ENCODE results near the gene DZIP1L.
"Not testable (repeated sequence)": the region's sequence is repeated elsewhere in the genome, so short reads cannot be mapped to it uniquely, and the experiment has no call there.

Gene DZIP1L

DNA sequence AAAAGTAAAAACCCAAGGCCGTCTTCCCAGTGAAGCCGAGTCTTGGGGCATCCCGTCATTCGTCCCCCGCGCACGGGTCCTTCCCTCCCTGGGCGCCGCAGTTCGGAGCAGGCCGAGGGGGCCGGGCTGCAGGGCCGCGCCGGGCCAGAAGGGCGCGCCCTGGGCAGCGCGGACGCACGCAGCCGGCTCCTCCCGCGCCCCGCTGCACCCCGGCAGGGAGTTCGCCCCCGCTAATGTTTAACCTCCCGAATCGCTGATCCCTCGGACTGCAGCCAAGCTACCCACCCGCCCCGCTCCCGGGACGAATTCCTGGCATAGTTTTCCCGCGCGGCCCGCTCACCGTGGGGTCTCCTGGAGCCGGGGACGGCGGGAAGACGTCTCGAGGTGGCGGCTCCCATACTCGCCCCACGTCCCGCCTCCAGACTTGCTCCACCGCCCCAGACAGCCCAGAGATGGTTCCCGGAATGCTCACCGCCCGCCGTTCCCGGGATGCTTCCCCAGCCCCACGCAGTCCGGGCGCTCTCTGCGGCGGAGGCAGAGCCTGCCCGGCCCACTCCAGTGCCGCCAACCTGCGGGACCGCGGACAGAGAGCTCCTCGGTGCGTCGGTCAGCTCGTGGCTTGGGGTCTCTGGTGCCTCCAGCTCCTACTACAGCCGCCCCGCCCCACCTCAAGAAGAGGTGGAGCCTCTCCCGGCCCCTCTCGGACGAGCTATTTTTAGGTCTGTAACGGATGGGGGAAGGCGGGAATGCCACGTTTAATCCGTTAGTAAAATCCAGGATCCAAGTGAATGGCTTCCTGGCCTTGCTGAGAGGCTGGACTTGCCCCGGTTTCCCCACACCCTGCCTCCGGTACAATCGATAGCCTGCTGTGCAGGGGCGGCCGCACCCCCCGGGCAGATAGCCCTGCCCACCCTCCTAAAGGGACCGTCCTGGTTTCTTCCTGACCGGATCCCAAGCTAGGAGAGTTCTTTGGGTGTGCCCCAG is at the start of gene DZIP1L:
TSS of gene DZIP1L (minus strand) at position 621 of the 984 bp plus-strand sequence. CDS start 11,637 bp downstream, outside the sequence.
- DNase-seq: peak in 37 of 56 donors; percentile 9 to 70 (median 37)

- DNase-seq: no peak
Observed at GRCh38 chr3:138165061-138165460, 49.7 kb upstream of the DZIP1L start.

GRCh38 chr3:138157743-138158142 is 42.3 kb upstream of the DZIP1L start:
- DNase-seq: no peak

DNA sequence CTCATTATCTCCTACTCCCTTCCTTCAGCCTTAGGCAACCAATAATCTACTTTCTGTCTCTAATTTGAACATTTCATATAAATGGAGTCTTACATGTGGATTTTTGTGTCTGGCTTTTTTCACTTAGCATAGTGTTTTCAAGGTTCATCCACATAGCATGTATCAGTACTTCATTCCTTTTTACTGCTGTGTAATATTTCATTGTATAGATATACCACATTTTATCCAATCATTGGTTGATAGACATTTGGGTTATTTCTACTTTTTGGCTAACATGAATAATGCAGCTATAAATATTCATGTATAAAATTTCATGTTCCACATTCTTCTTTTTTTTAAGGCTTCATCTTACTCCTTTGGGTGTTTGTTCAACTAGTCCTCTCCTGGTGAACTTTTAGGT is 39.1 kb upstream of the DZIP1L start:
- no peak for DNase-seq

DNA sequence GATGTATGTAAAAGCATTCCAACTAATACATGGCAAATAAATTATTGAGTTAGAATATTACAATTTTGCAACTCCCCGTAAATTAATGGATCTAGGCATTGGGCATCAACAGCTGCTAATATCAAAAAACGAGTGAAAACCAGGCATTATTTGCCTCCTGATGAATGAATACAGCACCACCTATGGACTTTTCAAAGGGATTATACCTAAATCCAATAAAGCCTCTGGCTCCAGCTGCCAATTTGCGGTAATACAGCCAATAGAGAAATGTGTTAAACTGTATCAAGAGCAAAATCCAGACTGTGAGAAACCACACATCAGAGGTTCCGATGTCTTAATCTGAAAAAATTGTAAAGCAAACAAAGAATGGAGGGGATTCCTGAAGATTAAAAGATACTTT is 33.1 kb upstream of the DZIP1L start:
- DNase-seq: no peak

DNA sequence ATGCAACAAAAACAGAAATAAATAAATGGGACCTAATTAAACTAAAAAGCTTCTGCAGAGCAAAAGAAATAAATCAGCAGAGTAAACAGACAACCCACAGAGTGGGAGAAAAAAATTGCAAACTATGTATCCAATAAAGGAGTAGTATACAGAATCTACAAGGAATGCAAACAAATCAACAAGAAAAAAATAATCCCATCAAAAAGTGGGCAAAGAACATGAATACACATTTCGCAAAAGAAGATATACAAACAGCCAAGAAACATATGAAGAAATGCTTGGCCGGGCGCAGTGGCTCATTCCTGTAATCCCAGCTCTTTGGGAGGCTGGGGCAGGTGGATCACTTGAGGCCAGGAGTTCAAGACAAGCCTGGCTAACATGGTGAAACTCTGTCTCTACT is 26.8 kb upstream of the DZIP1L start:
- not testable (repeated sequence) for DNase-seq

DNA sequence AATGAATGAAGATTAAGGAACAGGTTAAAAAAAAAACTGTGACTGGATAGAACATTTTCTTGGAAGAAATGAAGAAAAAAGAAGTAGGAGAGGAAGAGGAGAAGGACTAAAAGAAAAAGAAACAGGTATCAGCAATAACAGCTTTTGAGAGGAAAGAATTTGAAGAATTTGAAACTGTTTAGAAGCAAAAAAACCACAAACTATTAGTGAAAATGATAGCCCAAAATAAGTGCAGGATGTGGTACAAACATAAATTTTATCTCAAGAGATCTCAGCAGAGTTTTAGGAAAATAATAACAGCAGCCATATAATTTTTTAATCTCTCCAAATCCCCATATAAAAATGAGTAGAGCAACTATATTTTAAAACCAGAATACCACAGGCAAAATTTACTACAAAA is 25.5 kb upstream of the DZIP1L start:
- no peak for DNase-seq

DNA sequence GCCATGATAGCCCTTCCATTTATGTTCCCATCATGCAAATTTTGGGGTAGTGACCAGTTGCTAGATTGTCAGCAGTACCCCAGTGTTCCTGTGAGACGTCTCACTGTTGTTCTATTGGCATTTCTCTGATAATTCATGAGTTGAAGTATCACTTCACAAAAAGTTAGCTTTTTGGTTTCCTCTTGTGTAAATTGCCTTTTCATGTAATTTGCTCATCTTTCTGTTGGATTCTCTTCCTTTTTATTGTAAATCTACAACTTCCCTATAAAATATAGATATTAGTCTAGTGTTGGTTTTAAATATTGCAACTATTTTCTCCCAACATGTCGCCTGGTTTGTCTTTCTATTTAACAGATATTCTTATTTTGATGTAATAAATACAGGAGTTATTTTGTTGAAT is 24.3 kb upstream of the DZIP1L start:
- DNase-seq: no peak

- DNase-seq: no peak
Observed at GRCh38 chr3:138137861-138138260, 22.5 kb upstream of the DZIP1L start.

DNA sequence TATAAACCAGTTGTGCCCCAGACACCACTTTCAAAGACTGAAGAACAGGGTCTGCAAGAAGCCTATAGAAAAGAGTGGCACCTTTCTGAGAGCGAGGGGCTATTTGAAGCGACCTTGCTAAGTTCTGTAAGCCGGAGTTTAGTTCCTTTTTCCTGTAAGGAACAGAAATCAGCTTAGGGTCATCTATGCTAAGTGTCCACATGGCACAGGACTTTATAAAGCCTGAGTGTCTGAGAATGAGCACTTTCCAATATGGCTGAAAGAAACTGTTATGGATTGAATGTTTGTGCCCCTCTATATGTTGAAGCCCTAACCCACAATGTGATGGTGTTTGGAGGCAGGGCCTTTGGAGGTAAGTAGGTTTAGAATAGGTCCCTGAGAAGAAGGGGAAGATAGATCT is 20.8 kb upstream of the DZIP1L start:
- DNase-seq: no peak

GRCh38 chr3:138135833-138136194 is 20.4 kb upstream of the DZIP1L start:
- DNase-seq: no peak

GRCh38 chr3:138135146-138135832 is 19.9 kb upstream of the DZIP1L start:
- no peak for DNase-seq

GRCh38 chr3:138132239-138132638 is 16.8 kb upstream of the DZIP1L start, which contains the start of gene A4GNT:
Gene A4GNT, minus strand, starts transcription at chr3:138132390. Its CDS starts 1,134 bp downstream, at chr3:138131256.
- no peak for DNase-seq

DNA sequence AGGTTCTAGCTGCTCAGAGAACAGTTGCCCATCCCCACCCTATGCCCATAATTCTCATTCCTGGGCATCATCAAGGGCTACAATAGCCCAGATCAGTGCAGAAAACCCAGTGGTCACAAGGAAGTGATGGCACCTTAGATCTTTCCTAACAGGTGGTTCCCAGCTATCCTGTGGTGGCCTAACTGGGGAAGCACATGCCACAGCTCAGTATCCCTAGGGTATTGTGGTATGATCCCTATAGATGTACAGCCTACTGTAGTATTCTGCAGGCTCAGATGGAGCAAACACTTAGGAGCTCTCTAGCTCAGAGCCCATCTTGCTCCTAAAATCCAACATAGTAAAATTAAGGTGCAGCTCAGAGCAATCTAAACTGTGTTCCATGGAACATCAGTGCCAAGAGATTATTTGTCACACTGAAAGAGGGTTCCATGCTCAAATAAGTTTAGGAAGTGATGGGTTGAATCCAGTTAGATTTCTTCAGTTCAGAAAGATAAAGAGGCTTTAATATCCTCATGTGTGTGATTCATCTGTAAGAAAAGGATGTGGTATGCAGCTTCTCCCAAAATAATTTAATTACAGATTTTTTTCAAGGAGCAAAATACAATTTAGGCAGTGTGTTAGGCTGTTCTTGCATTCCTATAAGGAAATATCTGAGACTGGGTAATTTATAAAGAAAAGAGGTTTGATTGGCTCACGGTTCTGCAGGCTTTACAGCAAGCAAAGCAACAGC is 12.4 kb upstream of the DZIP1L start:
- no peak for DNase-seq

GRCh38 chr3:138125548-138126221 is 10.3 kb upstream of the DZIP1L start:
- no peak for DNase-seq

DNA sequence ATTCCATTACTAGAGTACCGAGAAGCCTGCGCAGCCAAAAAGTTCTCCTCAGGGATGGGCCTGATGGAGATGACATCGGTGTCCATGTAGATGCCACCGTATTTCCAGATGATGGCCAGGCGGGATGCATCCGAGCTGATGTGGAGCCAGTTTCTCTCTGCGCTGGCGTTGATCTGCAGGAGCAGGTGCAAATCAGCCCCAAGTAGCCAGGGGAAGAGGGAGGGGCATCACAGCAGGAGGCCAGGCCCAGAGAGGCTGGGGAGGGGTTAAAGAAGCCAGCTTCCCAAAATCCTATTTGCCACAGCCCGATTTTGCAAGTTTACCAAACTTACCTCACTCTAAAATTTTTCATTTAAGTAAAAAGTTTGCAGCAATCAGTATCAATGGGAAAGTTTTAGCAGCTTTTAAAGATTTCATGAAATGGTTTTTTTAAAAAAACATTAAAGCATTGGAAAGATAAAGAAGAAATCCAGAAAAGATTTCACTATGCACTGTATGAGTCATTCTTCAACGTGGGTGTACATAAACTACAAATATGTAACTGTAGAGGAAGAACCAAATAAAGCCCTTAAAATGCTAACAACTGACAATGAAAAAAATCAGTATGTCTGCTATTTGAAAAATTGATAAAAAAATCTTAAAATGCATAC is 9.4 kb upstream of the DZIP1L start:
- DNase-seq: no peak

DNA sequence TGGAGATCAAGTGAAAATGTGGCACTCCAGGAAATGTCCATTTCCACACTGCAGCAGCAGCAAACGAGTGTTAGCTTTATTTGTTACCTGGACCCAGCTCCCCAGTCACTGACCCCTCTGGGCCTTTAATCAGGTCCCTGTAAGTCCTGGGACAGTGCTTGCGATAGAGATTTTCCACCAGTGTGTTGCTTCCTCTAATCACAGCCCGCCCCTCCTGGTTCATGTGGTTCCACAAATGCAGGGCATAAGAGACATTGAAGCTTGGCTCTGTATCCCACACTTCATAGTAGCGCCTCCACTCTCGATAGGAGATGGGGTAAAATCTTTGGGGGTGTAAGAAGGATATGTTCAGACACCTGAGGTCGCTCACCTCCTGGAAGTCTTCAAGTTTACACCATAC is 8.8 kb upstream of the DZIP1L start:
- DNase-seq: no peak

GRCh38 chr3:138119423-138119766 is 4.0 kb upstream of the DZIP1L start:
- no peak for DNase-seq

- peak in 46 of 56 donors; percentile 4 to 83 (median 38) for DNase-seq
Observed at GRCh38 chr3:138118612-138119422, 3.4 kb upstream of the DZIP1L start.

- DNase-seq: no peak
Observed at GRCh38 chr3:138114431-138114918, 933 bp downstream of the DZIP1L start.
